Neural progenitor cell (in vitro differentiated cells): ENCODE measurements around the gene CHMP2A. TPM values are rescaled to one million over a fixed set of nuclear protein-coding genes. Genes with fewer than 3 reads are reported as not detected.
A peak's percentile ranks its signal among the peaks of the same experiment; 100 is the strongest.
"Not testable (repeated sequence)": the region's sequence is repeated elsewhere in the genome, so short reads cannot be mapped to it uniquely, and the experiment has no call there.

ENCODE experiments used
- DNase-seq: peaks from one replicate; pipeline ENCODE4 v3.0.0-alpha.2; 2016; ENCODE audit warnings: low spot score
- H2AFZ ChIP-seq: fragments of 200-600 bp; sonication (generic); replicated peaks from 2 replicates; pipeline ENCODE4 v1.6.1; 2016; ENCODE audit warnings: antibody characterized with exemption
- H3F3A ChIP-seq: fragments of 200-600 bp; sonication (generic); 2 replicates; pipeline ENCODE4 v1.6.1; 2016; ENCODE audit warnings: antibody characterized with exemption, low read depth
- H3K27ac ChIP-seq: fragments of 200-600 bp; sonication (generic); 2 replicates; pipeline ENCODE4 v1.5.1; 2016; ENCODE audit warnings: mild to moderate bottlenecking
- H3K27me3 ChIP-seq: fragments of 200-600 bp; sonication (generic); 2 replicates; pipeline ENCODE4 v1.6.1; 2016; ENCODE audit warnings: mild to moderate bottlenecking, moderate library complexity
- H3K36me3 ChIP-seq: fragments of 200-600 bp; sonication (generic); 2 replicates; pipeline ENCODE4 v1.5.1; 2016
- H3K4me1 ChIP-seq: fragments of 200-600 bp; sonication (generic); 2 replicates; pipeline ENCODE4 v1.6.1; 2016; ENCODE audit warnings: mixed run types
- H3K4me2 ChIP-seq: fragments of 200-600 bp; sonication (generic); 2 replicates; pipeline ENCODE4 v1.6.1; 2016
- H3K4me3 ChIP-seq: fragments of 200-600 bp; sonication (generic); 2 replicates; pipeline ENCODE4 v1.5.1; 2016
- H3K79me2 ChIP-seq: fragments of 200-600 bp; sonication (generic); 2 replicates; pipeline ENCODE4 v1.6.1; 2016; ENCODE audit warnings: low read depth
- H3K9ac ChIP-seq: fragments of 200-600 bp; sonication (generic); 2 replicates; pipeline ENCODE4 v1.6.1; 2016
- H3K9me3 ChIP-seq: fragments of 200-600 bp; sonication (generic); 2 replicates; pipeline ENCODE4 v1.5.1; 2016; ENCODE audit warnings: low read depth
- H4K20me1 ChIP-seq: fragments of 200-600 bp; sonication (generic); 2 replicates; pipeline ENCODE4 v1.6.1; 2016; ENCODE audit warnings: low read depth
- H3K27ac Mint-ChIP-seq: 3 replicates; pipeline ENCODE4 v1.8.0; 2021; ENCODE audit warnings: mixed read lengths
- H3K27me3 Mint-ChIP-seq: 2 replicates; pipeline ENCODE4 v1.8.0; 2022; ENCODE audit warnings: low read depth, mild to moderate bottlenecking, inconsistent platforms, moderate library complexity, mixed read lengths; ENCODE audit not compliant: insufficient read depth
- H3K36me3 Mint-ChIP-seq: 3 replicates; pipeline ENCODE4 v1.8.0; 2021; ENCODE audit warnings: mixed read lengths
- H3K4me1 Mint-ChIP-seq: 3 replicates; pipeline ENCODE4 v1.8.0; 2021; ENCODE audit warnings: mixed read lengths
- H3K4me3 Mint-ChIP-seq: 3 replicates; pipeline ENCODE4 v1.8.0; 2021; ENCODE audit warnings: mild to moderate bottlenecking, moderate library complexity, mixed read lengths
- H3K9me3 Mint-ChIP-seq: 3 replicates; pipeline ENCODE4 v1.8.0; 2020; ENCODE audit warnings: mixed read lengths
- EZH2 ChIP-seq: fragments of 200-600 bp; sonication (generic); IDR thresholded peaks from 2 replicates; pipeline ENCODE4 v1.6.1; 2017; ENCODE audit warnings: antibody characterized with exemption, mild to moderate bottlenecking, moderate library complexity
- EZH2phosphoT487 ChIP-seq: fragments of 200-600 bp; sonication (generic); IDR thresholded peaks from 2 replicates; pipeline ENCODE4 v1.6.1; 2017; ENCODE audit warnings: antibody characterized with exemption
- total RNA-seq: library from RNA; depleted of rRNA; stranded (reverse); fragments of >200 nt; gene quantifications from 2 replicates; pipeline ENCODE4 v1.2.3, GENCODE V29; 2015; ENCODE audit warnings: low replicate concordance
- TF ChIP-seq, protein P1 (sequence below): fragments of 200-600 bp; sonication (generic); IDR thresholded peaks from 2 replicates; pipeline ENCODE4 v1.5.1; 2017; ENCODE audit warnings: antibody characterized with exemption, mild to moderate bottlenecking

Gene CHMP2A
- total RNA-seq, 1 donor from 2014 or later, result 148 TPM

DNA sequence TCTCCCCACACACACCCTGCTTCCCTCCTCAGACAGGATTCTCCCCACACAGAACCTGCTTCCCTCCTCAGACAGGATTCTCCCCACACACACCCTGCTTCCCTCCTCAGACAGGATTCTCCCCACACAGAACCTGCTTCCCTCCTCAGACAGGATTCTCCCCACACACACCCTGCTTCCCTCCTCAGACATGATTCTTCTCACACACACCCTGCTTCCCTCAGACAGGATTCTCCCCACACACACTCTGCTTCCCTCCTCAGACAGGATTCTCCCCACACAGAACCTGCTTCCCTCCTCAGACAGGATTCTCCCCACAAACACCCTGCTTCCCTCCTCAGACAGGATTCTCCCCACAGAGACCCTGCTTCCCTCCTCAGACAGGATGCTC, 15.7 kb downstream of the CHMP2A start:
- H3K27ac Mint-ChIP-seq, H3K9me3 ChIP-seq, H3K36me3 Mint-ChIP-seq, H2AFZ ChIP-seq, H3K4me2 ChIP-seq, H4K20me1 ChIP-seq, H3K9ac ChIP-seq, H3K27ac ChIP-seq, H3K4me1 ChIP-seq, H3K36me3 ChIP-seq, H3K4me3 ChIP-seq, DNase-seq, H3K79me2 ChIP-seq, H3K9me3 Mint-ChIP-seq: not testable (repeated sequence)
- Histone ChIP-seq H3F3A (peaks cover 26% of the 10 kb centered on the region), H3K27me3 (peaks cover 42% of the 10 kb centered on the region)
- Mint-ChIP-seq H3K4me3 (peak overlapping the region; percentile 33), H3K27me3 (peaks cover 21% of the 10 kb centered on the region), H3K4me1 (peaks cover 13% of the 10 kb centered on the region)

DNA sequence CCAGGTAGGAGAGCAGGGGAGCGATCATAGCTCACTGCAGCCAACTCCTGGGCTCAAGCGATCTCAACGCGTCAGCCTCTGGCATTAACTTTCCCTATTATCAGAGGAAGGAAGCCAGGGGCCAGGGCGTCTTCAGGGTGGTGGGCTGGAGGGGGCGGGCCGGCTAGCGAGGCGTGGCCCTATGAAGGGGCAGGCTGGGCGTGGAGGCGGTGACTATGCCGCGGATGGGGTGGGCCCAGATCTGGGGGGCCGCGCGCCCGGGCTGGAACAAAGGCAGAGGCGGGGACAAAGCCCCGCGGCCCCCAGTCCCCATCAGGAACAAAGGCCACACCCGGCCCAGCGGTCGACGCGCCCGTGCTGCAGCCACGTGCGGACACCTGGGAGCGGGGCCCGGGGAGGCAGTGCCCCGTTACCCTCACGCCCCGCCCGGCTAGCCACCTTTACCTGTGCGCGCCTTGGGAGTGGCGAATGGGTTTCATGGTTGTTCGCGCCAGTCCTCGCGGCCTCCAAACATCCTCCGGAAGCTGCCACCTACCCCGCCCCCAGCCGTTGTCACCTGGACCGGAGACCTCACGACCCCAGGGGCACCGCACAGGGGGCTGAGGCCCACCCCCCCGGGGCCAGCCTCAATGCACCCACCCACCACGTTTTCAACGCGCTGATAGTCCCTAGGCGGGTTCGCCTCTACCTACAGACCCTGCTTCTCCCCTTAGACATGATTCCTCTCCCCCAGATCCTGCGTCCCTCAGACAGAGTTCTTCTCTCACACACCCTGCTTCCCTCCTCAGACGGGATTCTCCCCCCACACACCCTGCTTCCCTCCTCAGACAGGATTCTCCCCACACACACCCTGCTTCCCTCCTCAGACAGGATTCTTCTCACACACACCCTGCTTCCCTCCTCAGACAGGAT, 16.4 kb downstream of the CHMP2A start:
- Histone ChIP-seq H3K79me2 (no peaks in the 10 kb centered on the region), H3K36me3 (no peaks in the 10 kb centered on the region), H3K4me2 (peak overlapping the region; percentile 83), H3K4me1 (peaks cover 4% of the 10 kb centered on the region), H3K9ac (no peak overlapping the region), H3K27ac (peak overlapping the region; percentile 73), H3F3A (peaks cover 21% of the 10 kb centered on the region), H3K27me3 (peaks cover 42% of the 10 kb centered on the region), H4K20me1 (no peaks in the 10 kb centered on the region), H3K4me3 (peak overlapping the region; percentile 54), H2AFZ (peak overlapping the region; percentile 61), H3K9me3 (no peaks in the 10 kb centered on the region)
- Mint-ChIP-seq H3K27me3 (peaks cover 16% of the 10 kb centered on the region), H3K27ac (peak overlapping the region; percentile 72), H3K4me1 (peaks cover 8% of the 10 kb centered on the region), H3K4me3 (peak overlapping the region; percentile 84), H3K9me3 (no peaks in the 10 kb centered on the region), H3K36me3 (no peaks in the 10 kb centered on the region)
- TF ChIP-seq EZH2 (no peak), EZH2phosphoT487 (no peak)
- TF ChIP-seq, protein P1, sequence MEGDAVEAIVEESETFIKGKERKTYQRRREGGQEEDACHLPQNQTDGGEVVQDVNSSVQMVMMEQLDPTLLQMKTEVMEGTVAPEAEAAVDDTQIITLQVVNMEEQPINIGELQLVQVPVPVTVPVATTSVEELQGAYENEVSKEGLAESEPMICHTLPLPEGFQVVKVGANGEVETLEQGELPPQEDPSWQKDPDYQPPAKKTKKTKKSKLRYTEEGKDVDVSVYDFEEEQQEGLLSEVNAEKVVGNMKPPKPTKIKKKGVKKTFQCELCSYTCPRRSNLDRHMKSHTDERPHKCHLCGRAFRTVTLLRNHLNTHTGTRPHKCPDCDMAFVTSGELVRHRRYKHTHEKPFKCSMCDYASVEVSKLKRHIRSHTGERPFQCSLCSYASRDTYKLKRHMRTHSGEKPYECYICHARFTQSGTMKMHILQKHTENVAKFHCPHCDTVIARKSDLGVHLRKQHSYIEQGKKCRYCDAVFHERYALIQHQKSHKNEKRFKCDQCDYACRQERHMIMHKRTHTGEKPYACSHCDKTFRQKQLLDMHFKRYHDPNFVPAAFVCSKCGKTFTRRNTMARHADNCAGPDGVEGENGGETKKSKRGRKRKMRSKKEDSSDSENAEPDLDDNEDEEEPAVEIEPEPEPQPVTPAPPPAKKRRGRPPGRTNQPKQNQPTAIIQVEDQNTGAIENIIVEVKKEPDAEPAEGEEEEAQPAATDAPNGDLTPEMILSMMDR, result no peak
- peak; percentile 92 for DNase-seq

DNA sequence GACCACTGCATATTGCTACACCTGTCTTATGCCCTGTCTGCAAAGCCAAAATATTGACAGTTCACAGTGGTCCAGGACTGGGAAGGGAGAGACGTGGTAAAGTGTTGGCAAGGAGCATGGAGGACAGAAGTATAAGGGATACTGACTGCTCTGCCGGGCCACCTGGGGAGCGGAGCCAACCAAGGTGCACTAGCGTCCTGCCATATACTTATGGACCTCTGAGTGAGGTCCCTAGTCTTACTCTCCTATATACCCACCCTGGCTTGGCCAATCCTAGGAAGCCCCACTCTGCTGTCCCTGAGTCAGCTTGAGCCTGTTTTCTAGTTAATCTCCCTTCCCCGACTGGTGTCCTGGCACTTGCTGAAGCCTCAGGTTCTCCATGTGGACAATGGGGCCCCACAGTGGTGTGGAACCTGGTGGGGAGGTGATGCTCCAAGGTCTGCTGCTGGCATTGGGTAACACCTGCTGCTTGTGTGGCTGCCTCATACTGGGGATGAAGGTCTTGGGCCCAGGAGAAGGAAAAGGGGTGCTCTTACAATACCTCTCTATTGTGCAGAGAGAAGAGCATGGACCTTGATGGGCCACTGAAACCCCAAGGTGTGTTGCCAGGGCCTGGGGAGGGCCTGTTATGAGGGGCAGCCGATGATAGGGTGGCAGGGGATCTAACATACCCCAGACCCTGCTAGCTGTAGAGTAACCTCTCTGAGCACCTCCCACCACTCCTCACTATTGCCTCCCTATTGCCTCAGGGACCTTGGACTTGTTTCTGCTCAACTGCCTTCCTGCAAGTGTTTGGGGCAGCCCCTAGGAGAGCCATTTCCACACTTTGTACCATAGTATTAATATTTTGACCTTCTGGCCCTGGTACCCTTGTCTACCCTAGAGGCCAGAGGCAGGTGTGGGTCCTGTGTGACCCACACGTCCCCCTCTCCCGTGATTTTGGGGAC, 17.8 kb downstream of the CHMP2A start:
- peaks cover 32% of the 10 kb centered on the region for H3K27me3 ChIP-seq
- H3K4me3 Mint-ChIP-seq, result peak overlapping the region; percentile 55
- no peaks in the 10 kb centered on the region for H4K20me1 ChIP-seq
- H3K27me3 Mint-ChIP-seq, result peaks cover 15% of the 10 kb centered on the region
- peaks cover 6% of the 10 kb centered on the region for H3K4me1 Mint-ChIP-seq
- TF ChIP-seq EZH2phosphoT487, result no peak
- TF ChIP-seq EZH2, result no peak
- TF ChIP-seq, protein P1, result no peak
- peaks cover 15% of the 10 kb centered on the region for H3F3A ChIP-seq
- no peak overlapping the region for H3K9ac ChIP-seq
- no peaks in the 10 kb centered on the region for H3K36me3 Mint-ChIP-seq
- no peaks in the 10 kb centered on the region for H3K9me3 ChIP-seq
- H2AFZ ChIP-seq, result no peak overlapping the region
- peak overlapping the region; percentile 25 for H3K27ac Mint-ChIP-seq
- H3K9me3 Mint-ChIP-seq, result no peaks in the 10 kb centered on the region
- H3K4me1 ChIP-seq, result peaks cover 4% of the 10 kb centered on the region
- H3K4me3 ChIP-seq, result peak overlapping the region; percentile 54
- DNase-seq, result no peak
- no peaks in the 10 kb centered on the region for H3K36me3 ChIP-seq
- no peaks in the 10 kb centered on the region for H3K79me2 ChIP-seq
- peak overlapping the region; percentile 83 for H3K4me2 ChIP-seq
- no peak overlapping the region for H3K27ac ChIP-seq
